Upper lobe of right lung (tissue), 1 donor: Measurements from ENCODE around the gene KIF25. TPM values are rescaled to one million over a fixed set of nuclear protein-coding genes. Genes with fewer than 3 reads are reported as not detected.

Source experiments
- ATAC-seq: fragments of 200-7000 bp; cut with Tn5 transposase; one replicate; pipeline ENCODE4 v1.9.1; 2020; ENCODE audit warnings: mild to moderate bottlenecking, moderate library complexity
- DNase-seq: peaks from one replicate; pipeline ENCODE4 v3.0.0-alpha.2; 2020
- H3K27ac ChIP-seq: fragments of 200-600 bp; one replicate; pipeline ENCODE4 v1.8.0; 2022
- H3K27me3 ChIP-seq: fragments of 200-600 bp; one replicate; pipeline ENCODE4 v1.8.0; 2022; ENCODE audit warnings: mild to moderate bottlenecking
- H3K36me3 ChIP-seq: fragments of 200-600 bp; one replicate; pipeline ENCODE4 v1.8.0; 2022
- H3K4me1 ChIP-seq: fragments of 200-600 bp; one replicate; pipeline ENCODE4 v1.8.0; 2022
- H3K4me3 ChIP-seq: fragments of 200-600 bp; one replicate; pipeline ENCODE4 v1.8.0; 2022; ENCODE audit warnings: mild to moderate bottlenecking
- H3K9me3 ChIP-seq: fragments of 200-600 bp; one replicate; pipeline ENCODE4 v1.8.0; 2022
- CTCF ChIP-seq: fragments of 200-600 bp; IDR thresholded peaks from one replicate; pipeline ENCODE4 v1.8.0; 2022; ENCODE audit warnings: antibody characterized with exemption
- intact Hi-C: fragments of 100-400 bp; cut with DNase I; formaldehyde crosslinking; loops from one replicate; pipeline ENCODE4 v1.11.0; 2022
- long read RNA-seq: library from polyadenylated mRNA; unstranded; transcript quantifications from one replicate; pipeline ENCODE4 v2.0.0, GENCODE V29; 2021
- total RNA-seq: library from RNA; stranded (reverse); fragmentation: NEBNext Ultra II Directional; extraction: Animal tissue kit (Norgen Biotek cat#: 25700); gene quantifications from one replicate; pipeline ENCODE4 v1.2.1, GENCODE V29; 2021
- donor health status: DM: no; HTN: yes; CAD: no; lungs with severe emphysema.

Gene KIF25
- 0.96 TPM for total RNA-seq
- long read RNA-seq, result 0 reads

- DNase-seq, result no peak
- H3K27me3 ChIP-seq, result no peaks in the 10 kb centered on the region
- ATAC-seq, result no peak
- no peak within 1 kb of the TSS for H3K4me3 ChIP-seq
- intact Hi-C loops, result no loop called here
- H3K36me3 ChIP-seq, result no peaks in the 10 kb centered on the region
- no peaks in the 10 kb centered on the region for H3K4me1 ChIP-seq
- no peak for TF ChIP-seq CTCF
- H3K27ac ChIP-seq, result no peak within 1 kb of the TSS
- H3K9me3 ChIP-seq, result no peaks in the 10 kb centered on the region
Measured at GRCh38 chr6:167997642-167998041, at the start of gene KIF25. Gene KIF25 (plus strand): TSS chr6:167997671. CDS start chr6:168029586, 31,915 bp downstream.

GRCh38 chr6:167947716-167948115 is 49.8 kb upstream of the KIF25 start:
- ATAC-seq, result no peak
- H3K27ac ChIP-seq, result no peak overlapping the region
- H3K4me3 ChIP-seq, result no peak overlapping the region
- no peak for DNase-seq
- peaks cover 93% of the 10 kb centered on the region for H3K36me3 ChIP-seq
- TF ChIP-seq CTCF, result no peak
- intact Hi-C loops, result no loop called here
- H3K4me1 ChIP-seq, result no peaks in the 10 kb centered on the region
- no peaks in the 10 kb centered on the region for H3K27me3 ChIP-seq
- no peaks in the 10 kb centered on the region for H3K9me3 ChIP-seq

- no peaks in the 10 kb centered on the region for H3K27me3 ChIP-seq
- intact Hi-C loops, result no loop called here
- no peak overlapping the region for H3K27ac ChIP-seq
- no peaks in the 10 kb centered on the region for H3K9me3 ChIP-seq
- H3K4me3 ChIP-seq, result no peak overlapping the region
- DNase-seq (no peak), ATAC-seq (no peak)
- H3K36me3 ChIP-seq, result peaks cover 93% of the 10 kb centered on the region
- no peak for TF ChIP-seq CTCF
- no peaks in the 10 kb centered on the region for H3K4me1 ChIP-seq
Measured at GRCh38 chr6:167948716-167949115, 48.8 kb upstream of the KIF25 start.

GRCh38 chr6:167949121-167949684 is 48.3 kb upstream of the KIF25 start:
- peaks cover 93% of the 10 kb centered on the region for H3K36me3 ChIP-seq
- DNase-seq, result no peak
- no peak overlapping the region for H3K4me3 ChIP-seq
- TF ChIP-seq CTCF, result no peak
- H3K27me3 ChIP-seq, result no peaks in the 10 kb centered on the region
- intact Hi-C loops, result no loop called here
- H3K9me3 ChIP-seq, result no peaks in the 10 kb centered on the region
- no peak for ATAC-seq
- H3K4me1 ChIP-seq, result no peaks in the 10 kb centered on the region
- no peak overlapping the region for H3K27ac ChIP-seq

GRCh38 chr6:167951781-167952511 is 45.5 kb upstream of the KIF25 start:
- Histone ChIP-seq H3K27ac (no peak overlapping the region), H3K4me3 (no peak overlapping the region), H3K36me3 (peaks cover 73% of the 10 kb centered on the region), H3K4me1 (no peaks in the 10 kb centered on the region), H3K27me3 (no peaks in the 10 kb centered on the region), H3K9me3 (no peaks in the 10 kb centered on the region)
- intact Hi-C loops, result no loop called here
- ATAC-seq, result no peak
- TF ChIP-seq CTCF, result no peak
- no peak for DNase-seq
